GM19023 (cell line): Measurements from ENCODE around the gene PYDC1.
"Not testable (repeated sequence)": the region's sequence is repeated elsewhere in the genome, so short reads cannot be mapped to it uniquely, and the experiment has no call there.

Experiments
- ATAC-seq: cut with Tn5 transposase; IDR thresholded peaks from one replicate; pipeline ENCODE4 v1.9.1; 2021; ENCODE audit warnings: mild to moderate bottlenecking, moderate library complexity; ENCODE audit not compliant: unreplicated experiment

Gene PYDC1

DNA sequence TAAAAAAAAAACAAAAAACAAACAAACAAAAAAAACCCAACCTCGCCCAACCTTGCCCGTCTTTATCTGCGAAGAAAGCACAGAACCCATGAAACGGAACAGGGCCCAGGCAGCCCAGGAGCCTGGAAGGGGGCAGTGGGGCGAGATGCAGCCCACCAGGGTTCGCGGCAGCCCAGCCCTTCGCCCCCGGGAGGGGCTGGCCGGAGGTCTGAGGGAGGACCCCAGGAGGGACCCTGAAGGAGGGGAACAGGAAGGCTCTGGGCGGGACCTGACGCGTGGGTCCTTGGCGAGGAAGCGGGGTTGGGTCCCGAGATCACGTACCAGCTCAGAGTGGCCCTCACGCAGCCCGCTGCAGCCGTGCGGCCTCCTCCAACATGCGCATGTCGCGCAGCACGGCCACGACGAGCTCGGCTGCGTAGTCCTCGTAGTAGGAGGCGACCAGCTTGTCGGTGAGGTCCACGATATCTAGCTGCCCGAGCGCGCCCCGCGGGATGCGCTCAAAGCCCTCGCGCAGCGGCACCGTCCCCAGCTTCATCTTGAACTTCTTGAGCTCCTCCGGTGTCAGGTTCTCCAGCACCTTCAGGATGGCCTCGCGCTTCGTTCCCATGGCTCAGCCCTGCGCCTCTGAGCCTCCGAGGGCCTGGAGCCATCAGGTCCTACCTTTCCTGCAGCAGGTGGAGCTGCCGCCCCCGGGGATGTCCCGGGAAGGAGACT, at the start of gene PYDC1:
TSS of gene PYDC1 (minus strand) at position 714 of the 714 bp plus-strand sequence. CDS start at position 607, 107 bp downstream.
- no peak for ATAC-seq

DNA sequence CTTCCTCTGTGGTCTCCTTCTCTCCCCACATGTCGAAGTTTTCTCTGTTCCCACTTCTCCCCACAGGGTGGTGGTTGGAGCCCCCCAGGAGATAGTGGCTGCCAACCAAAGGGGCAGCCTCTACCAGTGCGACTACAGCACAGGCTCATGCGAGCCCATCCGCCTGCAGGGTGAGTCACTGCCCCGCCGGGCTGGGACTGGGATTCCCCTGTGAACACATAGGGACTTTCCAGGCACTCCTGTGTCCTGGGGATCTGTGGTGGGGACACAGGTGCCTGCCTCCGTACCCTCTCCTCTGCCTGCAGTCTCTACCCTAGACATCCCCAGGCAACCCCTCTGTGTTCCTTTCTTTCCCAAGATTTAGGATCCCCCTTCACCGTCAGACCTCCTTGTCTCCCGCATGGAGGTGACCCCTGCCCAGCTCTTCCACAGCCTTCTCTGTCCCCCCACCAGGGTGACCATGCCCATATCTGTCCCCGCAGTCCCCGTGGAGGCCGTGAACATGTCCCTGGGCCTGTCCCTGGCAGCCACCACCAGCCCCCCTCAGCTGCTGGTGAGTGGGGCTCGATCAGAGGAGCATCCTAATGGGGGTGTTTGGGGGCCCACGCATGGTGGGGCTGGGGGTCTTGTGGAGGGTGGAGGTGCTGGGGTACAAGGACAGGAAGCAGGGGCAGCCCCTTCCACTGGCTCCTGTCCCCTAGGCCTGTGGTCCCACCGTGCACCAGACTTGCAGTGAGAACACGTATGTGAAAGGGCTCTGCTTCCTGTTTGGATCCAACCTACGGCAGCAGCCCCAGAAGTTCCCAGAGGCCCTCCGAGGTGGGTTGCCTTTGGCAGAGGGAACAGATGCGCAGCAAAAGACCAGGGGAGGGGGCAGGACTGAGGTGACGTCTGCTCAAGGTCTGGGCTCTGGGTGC, 48.7 kb upstream of the PYDC1 start:
- ATAC-seq: peak; percentile 93

DNA sequence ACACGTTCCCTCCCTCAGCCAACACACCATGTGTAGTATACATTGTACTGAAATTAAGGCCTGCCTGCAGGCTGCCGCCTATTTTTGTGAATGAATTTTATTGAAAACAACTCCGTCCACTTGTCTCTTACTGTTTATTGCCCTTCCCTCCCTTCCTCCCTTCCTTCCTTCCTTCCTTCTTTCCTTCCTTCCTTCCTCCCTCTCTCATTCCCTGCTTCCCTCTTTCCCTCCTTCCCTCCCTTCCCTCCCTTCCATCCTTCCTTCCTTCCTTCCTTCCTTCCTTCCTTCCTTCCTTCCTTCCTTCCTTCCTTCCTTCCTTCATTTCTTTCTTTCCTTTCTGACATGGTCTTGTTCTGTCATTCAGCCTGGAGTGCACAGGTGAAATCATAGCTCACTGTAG, 45.1 kb upstream of the PYDC1 start:
- ATAC-seq: no peak

DNA sequence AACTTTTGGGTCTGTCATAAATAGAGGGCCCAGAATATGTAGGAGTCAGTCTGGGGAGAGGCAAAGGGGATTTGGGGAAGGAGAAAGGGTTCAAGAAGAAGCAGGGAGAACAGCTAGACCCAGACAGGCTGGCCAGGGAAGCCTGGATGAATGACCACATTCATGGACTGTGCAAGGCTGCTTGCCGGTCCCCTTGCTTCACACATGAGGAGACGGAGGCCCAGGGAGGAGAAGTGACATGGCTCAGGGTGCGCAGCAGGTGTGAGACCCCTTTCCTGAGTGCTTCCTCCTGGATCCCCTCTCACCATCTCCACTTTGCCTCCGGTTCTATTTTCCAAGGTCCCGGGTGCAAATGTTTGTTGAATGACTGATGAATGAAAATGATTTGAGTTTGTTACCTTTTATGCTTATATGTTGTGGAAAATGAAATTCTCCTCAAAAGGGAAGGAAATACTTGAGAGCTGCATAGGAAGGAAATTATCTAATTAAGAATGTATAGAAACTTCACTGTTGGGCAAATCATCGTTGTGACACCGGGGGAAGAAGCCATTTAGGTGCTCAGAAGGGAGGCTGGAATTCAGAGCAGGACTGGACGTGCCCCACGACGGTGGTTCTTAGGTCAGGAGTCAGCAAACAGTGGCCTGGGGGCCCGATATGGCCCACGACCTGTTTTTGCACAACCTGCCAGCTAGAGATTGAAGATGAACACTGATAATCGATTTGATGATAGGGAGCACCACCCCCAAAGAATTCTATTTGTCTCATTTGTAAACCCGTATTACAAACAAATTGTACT, 43.4 kb upstream of the PYDC1 start:
- ATAC-seq: no peak

DNA sequence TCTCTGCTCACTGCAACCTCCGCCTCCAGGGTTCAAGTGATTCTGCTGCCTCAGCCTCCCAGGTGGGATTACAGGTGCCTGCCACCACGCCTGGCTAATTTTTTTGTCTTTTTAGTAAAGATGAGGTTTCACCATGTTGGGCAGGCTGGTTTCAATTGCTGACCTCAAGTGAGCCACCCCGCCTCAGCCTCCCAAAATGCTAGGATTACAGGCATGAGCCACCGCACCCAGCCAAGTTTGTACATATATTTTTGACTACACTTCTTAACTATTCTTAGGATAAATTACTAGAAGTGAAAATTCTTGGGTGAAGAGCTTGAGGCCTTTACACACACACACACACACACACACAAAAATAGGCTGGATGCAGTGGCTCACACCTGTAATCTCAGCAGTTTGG, 41.4 kb upstream of the PYDC1 start:
- ATAC-seq: no peak

DNA sequence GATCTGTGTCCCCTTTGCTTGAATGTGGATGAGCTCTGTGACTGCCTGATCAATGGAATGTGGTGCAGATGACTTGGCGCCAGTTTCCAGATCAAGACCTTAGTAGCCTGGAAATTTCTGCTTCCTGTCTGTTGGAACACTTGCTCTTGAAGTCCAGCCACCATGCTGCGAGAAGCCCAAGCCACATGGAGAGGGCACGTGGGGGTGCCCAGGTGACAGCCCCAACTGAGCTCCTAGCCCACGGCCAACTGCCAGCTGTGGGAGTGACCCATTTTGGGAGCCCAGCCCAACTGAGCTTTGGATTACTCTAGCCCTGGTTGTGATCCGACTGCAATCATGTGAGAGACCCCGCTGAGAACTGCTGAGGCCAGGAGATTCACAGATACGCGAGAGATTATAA, 39.5 kb upstream of the PYDC1 start:
- ATAC-seq: no peak

DNA sequence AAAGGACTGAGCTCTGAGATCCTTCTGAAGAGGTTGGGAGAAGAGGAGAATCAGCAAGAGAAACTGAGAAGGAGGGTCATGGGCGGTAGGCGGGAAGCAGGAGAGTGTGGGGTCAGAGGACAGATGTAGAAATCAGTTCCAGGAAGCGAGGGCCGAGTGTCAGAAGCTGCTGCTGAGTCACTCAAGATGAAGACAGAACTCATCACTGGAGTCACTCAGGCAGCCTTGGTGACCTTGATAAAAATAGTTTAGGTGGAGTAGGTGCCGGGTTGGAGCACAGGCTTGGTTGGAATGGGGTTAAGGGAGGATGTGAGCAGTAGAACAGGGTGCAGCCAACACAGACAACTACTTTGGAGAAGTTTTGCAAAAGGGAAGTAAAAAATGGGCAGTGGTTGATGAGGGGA, 36.7 kb upstream of the PYDC1 start:
- ATAC-seq: no peak

DNA sequence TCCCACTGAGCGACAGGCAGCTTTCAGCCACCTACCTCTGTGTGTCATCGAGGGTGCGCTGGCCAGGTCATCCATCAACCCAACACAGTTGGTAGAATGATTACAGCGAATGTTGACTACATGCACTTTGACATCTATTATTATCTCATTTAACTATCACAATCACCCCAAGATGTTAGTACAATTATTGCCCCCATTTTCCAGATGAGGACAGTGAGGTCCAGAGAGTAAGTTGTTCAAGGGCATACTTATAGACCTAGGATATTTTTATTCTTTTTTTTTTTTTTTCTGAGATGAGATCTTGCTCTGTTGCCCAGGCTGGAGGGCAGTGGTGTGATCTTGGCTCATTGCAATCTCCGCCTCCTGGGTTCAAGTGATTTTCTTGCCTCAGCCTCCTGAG, 34.5 kb upstream of the PYDC1 start:
- ATAC-seq: no peak

DNA sequence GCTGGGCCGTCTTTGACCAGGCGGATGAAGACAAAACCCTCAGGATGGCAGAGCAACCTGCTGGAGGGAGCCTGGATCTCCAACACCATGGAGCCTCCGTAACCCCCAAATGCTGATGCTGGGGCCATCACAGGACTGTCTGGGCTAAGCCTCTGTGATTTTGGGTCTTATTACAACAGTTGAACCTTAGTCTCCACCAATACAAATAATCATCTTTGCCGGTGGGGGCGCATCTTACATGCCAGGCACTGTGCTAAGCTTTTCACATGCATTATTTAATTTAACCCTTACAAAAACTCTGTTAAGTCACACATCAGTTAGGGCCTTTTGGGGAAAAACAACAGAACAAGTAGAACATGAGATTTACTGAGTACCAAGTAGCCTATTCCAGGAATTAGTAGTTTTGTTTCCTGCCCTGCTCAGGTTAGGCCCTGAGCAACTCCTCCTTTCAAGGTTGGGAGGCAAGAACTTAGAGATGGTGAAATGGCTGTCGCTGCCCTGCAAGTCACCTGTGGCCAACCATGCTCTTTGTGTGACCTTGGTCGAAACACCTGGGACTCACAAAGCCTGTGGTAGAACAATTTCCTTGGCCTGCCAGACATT, 33.9 kb upstream of the PYDC1 start:
- ATAC-seq: no peak

DNA sequence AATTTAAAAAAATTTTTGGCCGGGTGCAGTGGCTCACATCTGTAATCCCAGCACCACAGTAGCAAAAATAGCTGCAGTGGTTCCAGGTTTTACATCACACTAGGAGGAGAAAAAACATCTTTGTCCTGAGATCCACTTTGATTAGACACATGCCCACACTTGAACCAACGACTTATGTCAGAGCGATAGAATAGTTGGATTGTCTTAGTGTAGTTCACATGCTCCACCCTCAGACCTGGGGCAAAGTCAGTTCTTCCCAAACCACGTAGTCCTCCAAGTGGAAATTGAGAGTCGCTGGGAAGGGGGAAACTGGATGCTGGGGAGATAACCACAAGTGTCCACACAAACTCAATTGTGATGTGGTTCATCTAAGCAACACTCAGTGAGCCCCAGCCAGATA, 31.4 kb upstream of the PYDC1 start:
- no peak for ATAC-seq

DNA sequence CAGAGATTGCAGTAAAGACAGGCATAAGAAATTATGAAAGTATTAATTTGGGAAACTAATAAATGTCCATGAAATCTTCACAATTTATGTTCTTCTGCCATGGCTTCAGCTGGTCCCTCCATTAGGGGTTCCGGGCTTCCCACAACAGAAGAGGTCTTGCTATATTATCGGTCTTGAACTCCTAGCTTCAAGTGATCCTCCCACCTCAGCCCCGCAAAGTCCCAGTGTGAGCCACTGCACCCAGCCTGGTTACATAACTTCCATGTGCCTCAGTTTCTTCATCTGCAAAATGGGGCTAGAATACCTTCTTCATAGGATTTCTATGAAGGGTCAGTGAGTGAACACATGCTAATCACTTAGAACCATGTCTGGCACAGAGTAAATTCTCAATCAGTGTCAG, 29.4 kb upstream of the PYDC1 start:
- no peak for ATAC-seq

DNA sequence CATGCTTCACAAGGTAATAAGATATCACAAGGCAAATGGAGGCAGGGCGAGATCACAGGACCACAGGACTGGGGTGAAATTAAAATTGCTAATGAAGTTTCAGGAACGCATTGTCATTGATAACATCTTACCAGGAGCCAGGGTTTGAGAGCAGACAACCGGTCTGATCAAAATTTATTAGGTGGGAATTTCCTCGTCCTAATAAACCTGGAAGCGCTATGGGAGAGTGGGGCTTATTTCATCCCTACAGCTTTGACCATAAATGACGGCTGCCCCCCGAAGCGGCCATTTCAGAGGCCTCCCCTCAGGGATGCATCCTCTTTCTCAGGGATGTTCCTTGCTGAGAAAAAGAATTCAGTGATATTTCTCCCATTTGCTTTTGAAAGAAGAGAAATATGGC, 28.7 kb upstream of the PYDC1 start:
- not testable (repeated sequence) for ATAC-seq

DNA sequence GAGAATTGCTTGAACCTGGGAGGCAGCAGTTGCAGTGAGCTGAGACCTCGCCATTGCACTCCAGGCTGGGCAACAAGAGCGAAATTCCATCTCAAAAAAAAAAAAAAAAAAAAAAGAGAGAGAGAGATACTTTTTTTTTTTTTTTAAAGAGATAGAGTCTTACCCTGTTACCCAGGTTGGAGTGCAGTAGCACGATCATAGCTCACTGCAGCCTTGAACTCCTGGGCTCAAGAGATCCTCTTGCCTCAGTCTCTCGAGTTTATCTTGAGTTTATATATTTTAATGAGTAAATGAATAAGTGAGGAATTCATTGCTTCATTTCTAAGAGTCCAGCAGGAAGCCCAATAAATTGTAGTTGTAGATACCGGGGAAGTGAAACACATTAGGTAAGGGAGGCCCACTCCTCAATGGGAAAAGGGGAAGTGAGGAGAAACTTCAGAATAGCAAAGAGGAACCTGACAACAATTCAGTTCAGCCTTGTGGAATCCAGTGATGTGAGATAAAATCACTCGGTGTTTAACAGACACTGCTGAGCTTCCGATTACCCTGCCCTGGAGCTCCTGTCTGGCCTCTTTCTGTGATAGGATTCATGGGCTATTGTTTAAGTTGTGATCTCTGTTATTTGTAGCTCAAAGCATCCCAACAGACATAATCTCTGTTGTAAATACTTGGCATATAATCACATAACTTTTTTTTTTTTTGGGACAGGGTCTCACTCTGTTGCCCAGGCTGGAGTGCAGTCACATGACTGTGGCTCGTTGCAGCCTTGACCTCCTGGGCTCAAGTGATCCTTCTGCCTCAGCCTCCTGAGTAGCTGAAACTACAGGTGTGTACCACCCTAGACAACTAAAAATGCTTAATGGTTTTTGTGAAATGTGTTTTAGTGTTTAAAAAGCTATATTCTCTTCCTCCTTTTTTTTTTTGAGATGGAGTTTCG, 27.1 kb upstream of the PYDC1 start:
- ATAC-seq: no peak

DNA sequence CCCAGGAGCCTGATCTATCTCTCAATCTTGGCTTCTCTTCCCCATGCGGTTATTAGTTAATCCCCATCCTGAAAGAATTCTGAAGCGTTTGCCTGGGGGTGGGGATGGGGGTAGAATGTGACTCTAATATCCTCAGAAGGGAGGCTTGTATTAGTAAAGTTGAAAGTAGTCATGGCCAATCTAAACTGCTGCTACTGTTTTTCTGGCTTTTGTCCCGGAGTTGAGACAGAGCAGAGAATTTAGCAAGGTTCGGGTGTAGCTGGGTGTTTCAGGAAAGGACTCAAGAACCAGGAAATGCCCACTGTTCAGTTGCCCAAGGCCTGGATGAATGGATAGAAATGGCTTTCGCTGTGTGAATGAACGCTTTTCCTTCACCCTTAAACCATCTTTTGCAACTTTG, 25.3 kb upstream of the PYDC1 start:
- no peak for ATAC-seq

DNA sequence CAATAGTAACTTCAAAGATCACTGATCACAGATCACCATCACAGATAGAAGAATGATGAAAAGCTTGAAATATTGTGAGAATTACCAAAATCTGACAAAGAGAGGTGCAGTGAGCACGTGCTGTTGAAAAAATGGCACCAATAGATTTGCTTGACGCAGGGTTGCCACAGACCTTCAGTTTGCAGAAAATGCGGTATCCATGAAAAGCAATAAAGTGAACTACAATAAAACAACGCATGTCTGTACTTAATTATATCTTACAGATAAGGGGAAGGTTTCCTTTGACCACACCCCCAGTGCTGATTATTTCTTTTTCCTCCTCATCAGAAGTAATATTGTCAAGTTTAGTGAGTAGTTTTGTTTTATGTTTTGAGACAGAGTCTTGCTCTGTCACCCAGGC, 21.1 kb upstream of the PYDC1 start:
- ATAC-seq: no peak

DNA sequence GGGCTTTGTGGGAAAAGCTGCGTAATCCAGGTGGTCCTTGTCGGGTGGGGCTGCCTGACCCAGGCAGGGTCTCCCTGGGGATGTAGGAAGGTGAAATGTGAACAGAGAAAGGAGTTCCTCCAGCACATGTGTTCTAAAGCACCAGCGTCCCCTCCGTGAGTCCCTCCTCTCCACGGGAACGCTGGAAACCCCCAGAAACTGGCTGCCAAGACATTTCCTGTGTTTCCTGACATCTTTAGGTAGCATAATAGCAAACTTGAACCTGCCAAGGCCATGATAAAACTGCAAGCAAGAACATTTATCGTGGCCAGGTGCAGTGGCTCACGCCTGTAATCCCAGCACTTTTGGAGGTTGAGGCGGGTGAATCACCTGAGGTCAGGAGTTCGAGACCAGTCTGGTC, 12.6 kb upstream of the PYDC1 start:
- no peak for ATAC-seq

DNA sequence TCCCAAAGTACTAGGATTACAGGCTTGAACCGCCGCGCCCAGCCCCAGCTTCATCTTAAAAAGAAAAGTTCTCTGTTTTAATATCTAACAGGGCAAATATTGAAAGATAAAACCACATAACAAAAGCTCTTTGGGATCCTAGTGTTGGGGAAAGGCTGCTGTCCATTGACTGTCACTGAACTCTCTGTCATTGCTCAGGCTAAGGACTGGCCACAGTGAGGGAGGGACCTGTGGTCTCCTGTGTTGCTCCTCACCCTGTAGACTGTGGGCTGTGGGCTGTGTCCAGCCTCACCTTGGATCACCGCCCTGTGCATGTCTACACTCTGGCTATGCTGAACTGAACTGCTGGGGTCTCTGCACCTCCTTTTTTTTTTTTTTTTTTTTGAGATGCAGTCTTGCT, 11.3 kb upstream of the PYDC1 start:
- no peak for ATAC-seq

DNA sequence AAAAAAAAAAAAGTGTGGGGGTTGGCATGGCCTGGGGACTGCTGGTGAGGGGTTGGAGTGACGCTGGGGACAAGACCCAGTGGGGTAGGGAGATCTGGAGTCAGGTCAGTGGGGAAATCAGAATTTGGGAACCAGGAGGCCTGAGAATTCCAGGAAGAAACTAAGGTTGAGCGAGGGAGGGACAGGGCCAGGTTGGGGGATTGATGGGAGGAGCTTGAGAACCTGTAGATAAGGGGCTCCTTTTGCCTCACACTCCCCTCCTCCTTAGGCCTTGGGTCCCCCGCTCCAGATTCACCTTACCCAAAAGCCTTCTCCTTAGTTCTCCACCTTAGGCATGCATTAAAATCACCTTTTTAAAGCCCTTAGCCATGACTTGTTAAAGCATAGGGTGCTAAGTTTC, 8.3 kb upstream of the PYDC1 start:
- no peak for ATAC-seq

DNA sequence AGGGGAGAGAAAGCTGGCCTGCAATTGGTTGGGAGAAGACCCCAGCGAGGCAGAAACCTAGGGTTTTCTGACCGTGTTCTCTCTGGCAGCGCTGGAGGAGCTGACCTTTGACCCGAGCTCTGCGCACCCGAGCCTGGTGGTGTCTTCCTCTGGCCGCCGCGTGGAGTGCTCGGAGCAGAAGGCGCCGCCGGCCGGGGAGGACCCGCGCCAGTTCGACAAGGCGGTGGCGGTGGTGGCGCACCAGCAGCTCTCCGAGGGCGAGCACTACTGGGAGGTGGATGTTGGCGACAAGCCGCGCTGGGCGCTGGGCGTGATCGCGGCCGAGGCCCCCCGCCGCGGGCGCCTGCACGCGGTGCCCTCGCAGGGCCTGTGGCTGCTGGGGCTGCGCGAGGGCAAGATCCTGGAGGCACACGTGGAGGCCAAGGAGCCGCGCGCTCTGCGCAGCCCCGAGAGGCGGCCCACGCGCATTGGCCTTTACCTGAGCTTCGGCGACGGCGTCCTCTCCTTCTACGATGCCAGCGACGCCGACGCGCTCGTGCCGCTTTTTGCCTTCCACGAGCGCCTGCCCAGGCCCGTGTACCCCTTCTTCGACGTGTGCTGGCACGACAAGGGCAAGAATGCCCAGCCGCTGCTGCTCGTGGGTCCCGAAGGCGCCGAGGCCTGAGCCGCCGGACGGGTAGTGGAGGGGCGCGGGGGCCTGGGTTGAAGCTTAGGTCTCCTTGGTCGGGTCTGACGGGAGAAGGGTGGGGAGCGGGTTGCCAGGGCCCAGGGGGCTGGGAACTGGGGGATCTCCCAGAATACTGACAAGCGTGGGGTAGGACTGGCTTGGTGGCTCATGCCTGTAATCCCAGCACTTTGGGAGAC, 7.4 kb upstream of the PYDC1 start:
- ATAC-seq: no peak
